Renal cortex interstitium (tissue), 15 donors: ENCODE measurements around the gene ASB10. TPM values are rescaled to one million over a fixed set of nuclear protein-coding genes. Genes with fewer than 3 reads are reported as not detected.
A peak's percentile ranks its signal among the peaks of the same experiment; 100 is the strongest.

Experiments used
- DNase-seq, 11 donors: peaks; one replicate each; pipeline ENCODE4 v3.0.0-alpha.2; 2013; ENCODE audit warnings: low read depth in 9 of 11, low spot score in 4 of 11; ENCODE audit errors: extremely low read depth in 1 of 11
- long read RNA-seq, 16 experiments: transcript quantifications; one replicate each; lab custom pipeline, GENCODE V29; 2026
- polyA plus RNA-seq, 3 donors: library from polyadenylated mRNA; unstranded; fragments of 120-200 nt; gene quantifications; one replicate each; pipeline ENCODE4 v1.2.1, GENCODE V29; 2013; ENCODE audit not compliant: insufficient read length in 3 of 3

ASB10 gene, protein sequence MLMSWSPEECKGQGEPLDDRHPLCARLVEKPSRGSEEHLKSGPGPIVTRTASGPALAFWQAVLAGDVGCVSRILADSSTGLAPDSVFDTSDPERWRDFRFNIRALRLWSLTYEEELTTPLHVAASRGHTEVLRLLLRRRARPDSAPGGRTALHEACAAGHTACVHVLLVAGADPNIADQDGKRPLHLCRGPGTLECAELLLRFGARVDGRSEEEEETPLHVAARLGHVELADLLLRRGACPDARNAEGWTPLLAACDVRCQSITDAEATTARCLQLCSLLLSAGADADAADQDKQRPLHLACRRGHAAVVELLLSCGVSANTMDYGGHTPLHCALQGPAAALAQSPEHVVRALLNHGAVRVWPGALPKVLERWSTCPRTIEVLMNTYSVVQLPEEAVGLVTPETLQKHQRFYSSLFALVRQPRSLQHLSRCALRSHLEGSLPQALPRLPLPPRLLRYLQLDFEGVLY
- polyA plus RNA-seq, result not detected
- long read RNA-seq, donor 1, result 0 reads
- long read RNA-seq, donor 2, result 0 reads
- long read RNA-seq, donor 3, result 0 reads
- long read RNA-seq, donor 4, result 0 reads
- long read RNA-seq, donor 5, result 0 reads
- long read RNA-seq, donor 6, result 0 reads
- long read RNA-seq, donor 7, result 0 reads
- long read RNA-seq, donor 8, result 0 reads
- long read RNA-seq, donor 9, result 0 reads
- long read RNA-seq, donor 10, result 0 reads
- long read RNA-seq, donor 11, result 0 reads
- long read RNA-seq, donor 12, result 0 reads
- long read RNA-seq, donor 13, result 0 reads
- long read RNA-seq, donor 14, result 0 reads
- long read RNA-seq, donor 15, result 0 reads
- long read RNA-seq, donor 16, result 0 reads

DNA sequence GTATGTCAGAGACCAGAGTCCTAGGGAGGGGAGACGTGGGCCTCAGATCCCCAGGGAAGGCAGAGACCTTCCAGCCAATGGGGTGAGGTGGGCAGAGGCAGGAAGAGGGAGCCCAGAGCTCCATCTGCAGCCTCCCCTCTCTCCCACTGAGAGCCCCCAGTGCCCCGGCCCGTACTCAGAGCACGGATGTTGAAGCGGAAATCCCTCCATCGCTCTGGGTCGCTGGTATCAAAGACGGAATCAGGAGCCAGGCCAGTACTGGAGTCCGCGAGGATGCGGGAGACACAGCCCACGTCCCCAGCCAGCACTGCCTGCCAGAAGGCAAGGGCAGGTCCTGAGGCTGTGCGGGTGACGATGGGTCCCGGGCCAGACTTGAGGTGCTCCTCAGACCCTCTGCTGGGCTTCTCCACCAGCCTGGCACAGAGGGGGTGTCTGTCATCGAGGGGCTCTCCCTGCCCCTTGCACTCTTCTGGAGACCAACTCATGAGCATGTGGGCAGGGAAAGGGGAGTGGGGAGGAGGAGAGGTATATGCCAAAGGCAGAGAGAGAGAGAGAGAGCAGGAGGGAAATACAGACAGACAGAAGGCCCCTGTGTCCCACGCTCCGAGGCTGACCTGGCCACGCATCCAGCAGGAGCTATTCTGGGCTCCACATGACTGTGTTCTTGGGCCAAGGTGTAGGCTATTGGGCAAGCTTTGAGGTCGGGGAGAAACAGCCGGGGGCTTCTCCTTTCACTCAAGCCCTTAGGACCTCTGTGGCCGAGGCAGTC lies at the start of gene ASB10:
Gene ASB10 (minus strand): TSS at position 611 of the 769 bp plus-strand sequence. CDS start 120 bp downstream, at position 491.
- no peak for DNase-seq

DNA sequence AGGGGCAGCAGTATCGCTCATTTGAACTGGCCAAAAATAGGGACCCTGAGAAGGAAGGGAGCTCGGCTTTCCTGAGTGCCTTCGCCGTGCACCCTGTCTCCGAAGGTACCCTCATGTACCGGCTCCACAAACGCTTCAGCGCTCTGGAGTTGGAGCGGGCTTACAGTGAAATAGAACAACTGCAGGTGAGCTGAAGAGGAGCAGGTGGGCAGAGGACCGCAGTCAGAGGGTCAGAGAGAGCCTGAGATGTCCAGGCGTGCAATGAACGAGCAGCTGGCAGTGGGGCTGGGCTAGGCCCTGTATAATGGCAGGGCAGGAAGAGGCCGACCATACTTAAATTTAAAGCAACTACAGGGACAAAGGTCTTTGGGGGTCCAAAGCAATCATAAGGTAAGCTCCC lies 49.4 kb upstream of the ASB10 start:
- no peak for DNase-seq

DNA sequence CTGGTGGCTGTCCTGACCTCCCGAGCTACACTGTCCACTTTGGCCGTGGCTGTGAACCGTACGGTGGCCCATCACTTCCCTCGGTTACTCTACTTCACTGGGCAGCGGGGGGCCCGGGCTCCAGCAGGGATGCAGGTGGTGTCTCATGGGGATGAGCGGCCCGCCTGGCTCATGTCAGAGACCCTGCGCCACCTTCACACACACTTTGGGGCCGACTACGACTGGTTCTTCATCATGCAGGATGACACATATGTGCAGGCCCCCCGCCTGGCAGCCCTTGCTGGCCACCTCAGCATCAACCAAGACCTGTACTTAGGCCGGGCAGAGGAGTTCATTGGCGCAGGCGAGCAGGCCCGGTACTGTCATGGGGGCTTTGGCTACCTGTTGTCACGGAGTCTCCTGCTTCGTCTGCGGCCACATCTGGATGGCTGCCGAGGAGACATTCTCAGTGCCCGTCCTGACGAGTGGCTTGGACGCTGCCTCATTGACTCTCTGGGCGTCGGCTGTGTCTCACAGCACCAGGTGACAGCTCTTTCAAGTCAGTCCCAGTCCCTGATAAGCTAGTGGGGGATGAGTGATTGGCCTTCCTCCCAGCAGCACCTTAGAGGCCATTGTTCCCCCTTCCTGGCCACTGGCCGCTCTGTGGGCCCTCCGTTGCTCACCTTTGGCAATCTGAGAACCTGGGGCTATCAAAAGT lies 48.2 kb upstream of the ASB10 start:
- DNase-seq, result no peak

DNA sequence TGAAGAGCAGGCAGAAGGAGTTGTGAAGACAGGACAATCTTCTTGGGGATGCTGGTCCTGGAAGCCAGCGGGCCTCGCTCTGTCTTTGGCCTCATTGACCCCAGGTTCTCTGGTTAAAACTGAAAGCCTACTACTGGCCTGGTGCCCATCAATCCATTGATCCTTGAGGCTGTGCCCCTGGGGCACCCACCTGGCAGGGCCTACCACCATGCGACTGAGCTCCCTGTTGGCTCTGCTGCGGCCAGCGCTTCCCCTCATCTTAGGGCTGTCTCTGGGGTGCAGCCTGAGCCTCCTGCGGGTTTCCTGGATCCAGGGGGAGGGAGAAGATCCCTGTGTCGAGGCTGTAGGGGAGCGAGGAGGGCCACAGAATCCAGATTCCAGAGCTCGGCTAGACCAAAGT lies 46.8 kb upstream of the ASB10 start:
- DNase-seq, result no peak

DNA sequence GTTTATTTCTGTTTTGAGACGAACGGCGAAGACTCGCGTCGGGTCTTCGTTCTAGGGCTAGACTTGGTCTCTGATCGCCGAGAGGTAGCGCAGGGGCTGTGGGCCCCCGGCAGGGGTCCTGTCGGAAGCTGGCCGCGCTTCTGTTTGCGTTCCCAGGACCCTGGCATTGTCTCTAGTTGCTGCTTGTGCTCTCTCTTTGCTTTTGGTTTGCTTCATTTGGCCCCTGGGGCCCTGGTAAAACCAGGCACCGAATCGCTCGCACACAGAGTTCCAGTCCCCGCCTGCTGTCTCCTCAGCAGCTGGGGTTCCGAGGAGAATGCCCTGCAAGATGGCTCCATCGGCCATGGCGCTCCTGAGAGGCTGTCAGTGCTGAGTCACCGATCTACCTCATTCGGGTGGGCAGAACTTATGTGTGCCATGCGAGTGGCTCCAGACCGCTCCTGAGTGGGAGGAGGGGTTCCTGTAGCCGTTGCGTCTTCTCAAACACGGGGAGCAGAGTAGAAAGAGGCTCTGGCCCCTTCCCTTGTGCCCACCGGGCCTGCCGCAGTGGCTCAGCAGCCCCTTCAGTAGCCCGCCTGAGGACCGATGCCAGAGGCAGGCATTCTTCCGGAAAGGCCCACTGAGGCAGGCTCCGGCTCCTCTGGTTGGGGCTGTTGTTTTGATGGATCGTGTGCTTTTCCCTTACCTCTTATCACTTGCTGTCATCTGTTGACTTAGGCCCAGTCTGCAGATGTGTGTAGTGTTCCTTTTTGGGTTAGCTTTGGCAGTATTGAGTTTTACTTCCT lies 46.1 kb upstream of the ASB10 start:
- no peak for DNase-seq

DNA sequence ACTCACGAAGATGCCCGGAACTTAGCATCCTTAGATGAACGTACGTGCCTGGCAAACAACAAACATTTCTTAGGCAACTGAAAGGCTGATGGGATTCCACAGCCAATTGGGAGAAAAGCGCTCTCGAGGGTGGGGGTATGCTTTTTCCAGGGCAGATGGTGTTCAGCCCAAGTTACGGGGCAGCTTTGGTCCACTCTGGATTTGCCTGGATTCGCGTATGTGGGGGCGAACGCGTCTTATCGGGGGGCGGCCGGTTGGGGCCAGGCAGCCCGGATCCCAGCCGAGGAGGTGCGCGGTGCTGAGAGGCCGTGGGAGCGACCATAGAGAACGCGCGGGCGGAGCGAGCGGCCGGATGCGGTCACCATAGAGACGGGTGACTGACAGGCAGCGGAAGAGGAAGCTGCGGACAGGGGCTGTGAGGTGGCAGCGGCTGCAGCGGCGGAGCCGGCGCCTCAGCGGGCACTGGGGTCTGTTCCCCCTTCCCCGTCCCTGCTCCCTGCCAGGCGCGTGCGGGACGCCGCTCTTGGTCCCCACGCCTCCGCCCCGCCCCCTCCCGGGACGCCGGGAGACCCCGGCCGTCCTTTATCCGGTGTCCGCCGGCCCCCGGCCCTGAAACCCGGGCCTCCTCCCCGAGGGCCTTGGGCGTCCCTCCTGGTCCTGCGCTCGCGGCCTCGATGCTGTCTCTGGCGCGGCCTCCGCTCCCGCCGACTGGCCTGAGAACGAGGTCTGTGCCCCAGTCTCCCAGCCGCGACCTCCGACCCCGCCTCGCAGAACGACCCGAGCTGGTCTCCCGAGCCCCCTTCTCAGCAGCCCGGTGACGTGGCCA lies 45.3 kb upstream of the ASB10 start, which contains the start of gene CHPF2:
Gene CHPF2 (plus strand): TSS at position 393 of the 826 bp plus-strand sequence. CDS start 1,529 bp downstream, outside the sequence.
- peak in 7 of 11 donors; percentile 77 to 86 (median 79) for DNase-seq

DNA sequence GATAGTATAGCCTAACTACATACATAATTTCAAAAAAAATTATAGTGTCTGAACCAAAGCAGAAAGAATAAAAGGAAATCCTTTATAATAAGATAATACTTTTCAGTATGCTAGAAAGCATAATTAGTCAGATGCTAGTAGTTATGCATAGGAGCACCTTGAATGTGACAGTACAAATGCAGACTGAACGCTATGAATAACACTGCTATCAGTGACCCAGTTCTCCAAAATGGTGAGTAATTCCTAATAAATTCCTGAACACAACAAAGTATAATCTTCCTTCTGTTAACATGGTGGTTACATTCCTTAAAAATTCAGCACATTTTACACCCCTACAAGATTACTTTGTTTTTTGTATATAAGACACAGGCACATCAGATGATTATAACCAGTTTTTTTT lies 44.0 kb upstream of the ASB10 start:
- DNase-seq, result no peak

DNA sequence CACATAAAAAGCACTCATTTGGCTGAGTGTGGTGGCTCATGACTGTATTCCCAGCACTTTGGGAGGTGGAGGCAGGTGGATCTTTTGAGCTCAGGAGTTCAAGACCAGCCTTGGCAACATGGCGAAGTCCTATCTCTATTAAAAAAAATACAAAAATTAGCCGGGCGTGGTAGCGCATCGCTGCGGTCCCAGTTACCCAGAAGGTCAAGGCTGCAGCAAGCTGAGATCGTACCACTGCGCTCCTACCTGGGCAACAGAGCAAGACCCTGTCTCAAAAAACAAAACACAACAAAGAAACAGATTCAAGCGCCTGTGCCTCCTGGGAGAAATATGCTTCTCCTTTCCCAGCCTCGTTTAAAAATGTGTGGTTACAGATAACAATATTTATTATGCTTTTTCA lies 42.2 kb upstream of the ASB10 start:
- no peak for DNase-seq

DNA sequence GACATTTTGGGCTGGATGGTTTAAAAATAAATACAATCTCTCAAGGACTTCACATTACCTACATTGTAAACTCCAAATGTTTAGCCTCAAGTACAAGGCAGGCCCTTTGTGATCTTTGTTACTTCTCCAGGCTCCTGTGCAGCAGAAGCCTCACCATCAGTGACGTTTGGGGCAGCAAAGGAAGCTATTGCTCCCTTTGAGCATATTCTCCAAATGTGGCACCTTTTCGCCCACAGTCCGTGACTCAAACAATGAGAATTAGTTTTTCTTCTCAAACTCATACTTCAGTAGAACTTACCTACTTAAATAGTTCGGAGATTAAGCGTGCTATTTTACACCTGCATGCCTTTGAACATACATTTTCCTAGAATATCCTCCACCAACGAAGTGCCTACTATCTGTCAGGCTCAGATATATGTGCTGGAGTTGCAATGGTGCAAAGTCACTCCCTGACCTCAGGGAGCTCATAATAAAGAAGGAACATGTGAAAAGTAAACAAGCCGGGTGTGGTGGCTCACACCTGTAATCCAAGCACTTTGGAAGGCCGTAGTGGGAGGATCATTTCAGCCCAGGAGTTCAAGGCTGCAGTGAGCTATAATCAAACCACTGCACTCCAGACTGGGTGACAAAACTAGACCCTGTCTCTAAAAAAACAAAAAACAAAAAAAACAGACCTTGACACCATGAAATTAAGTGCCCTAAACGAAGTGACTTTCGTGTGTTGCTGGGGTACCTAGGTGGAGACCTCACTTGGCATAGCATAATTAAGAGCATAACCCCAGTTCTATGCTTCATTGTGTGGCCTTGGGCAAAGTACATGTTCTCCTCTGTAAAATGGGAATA lies 41.2 kb upstream of the ASB10 start:
- no peak for DNase-seq

DNA sequence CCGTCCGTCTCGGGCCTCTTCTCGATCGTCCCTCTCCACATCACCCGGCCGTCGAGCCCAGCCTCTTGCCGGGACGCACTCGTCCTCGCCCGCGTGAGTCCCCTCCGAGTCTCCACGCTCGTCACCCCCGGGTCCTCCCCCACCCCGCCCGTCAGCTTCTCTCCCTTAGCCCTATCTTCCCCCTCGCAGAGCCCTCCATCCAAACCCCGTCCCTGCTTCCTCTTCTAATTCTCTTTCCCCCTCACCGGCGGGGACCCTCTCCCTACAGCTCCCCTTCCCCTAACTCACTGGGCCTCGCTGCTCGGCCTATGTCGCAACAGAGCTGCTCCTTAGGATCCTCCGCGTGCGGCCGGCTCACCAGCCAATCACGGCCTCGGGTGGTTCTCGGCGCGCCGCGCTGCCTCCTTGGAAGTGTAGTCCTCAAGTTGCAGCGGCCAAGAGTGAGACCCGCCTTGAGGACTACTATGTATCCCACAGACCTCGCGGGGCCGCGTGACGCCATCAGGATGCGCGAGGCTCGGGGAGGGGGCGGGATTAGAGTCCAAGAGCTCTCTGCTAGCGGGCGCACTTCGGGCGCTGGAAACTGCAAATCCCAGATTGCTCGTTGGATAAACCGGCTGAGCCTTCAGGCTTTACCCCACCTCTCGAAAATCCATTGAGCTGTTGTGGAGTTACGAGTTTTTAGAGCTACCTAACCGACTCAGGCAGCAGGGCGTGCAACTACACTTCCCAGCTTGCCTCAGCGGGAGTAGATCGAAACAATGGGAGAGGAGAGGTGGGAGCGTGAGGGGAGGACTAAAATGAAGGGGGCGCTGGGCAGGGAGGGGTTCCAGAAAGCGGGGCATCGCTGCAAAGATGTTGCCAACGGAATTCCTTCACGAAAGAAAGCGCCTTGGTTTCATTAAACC lies 40.1 kb upstream of the ASB10 start, which contains the start of gene ABCF2:
Gene ABCF2 (minus strand): TSS at position 331 of the 908 bp plus-strand sequence. CDS start 747 bp downstream, outside the sequence.
- DNase-seq, result peak; percentile 96 to 99 (median 98)

DNA sequence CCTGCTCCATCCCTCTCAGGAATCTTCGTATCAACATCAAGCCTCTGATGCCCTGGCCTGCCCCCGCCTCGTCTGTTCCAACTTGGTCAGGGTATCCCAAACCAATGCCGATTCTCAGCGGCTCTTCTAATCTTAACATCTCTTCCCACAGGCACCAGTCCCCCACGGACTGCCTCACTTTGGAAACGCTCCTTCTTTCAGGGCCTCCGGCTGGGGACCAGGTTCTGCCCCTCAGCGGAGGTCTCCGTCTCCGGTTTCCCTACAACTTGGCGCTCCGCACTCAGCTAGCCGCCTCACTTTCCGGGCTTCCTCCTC lies 39.5 kb upstream of the ASB10 start:
- no peak for DNase-seq

DNA sequence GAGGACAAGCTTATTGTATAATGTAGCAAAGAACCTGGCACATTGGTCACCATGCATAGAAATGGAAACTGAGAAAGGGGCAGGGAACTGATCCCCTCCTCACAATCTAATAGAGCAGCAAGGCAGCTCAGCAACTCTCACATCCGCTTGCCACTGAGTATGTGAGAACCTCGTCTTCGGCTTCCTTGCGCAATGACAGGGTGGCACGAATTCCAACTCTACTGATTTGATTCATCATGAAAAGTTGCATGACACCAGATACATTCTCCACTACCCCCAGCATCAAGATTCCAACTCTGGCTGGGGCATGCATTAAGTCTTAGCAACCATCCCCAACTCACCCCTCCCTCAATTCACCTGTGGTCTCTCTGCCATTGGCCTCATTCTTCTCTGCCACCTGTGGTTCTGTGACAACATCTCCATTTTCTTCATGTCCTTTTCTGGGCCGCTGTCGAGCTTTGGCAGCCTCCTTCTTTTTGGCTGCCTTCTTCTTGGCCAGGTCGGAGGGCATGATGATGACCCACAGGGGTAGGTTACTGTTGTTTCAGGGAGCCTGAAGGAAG lies 39.0 kb upstream of the ASB10 start:
- no peak for DNase-seq

DNA sequence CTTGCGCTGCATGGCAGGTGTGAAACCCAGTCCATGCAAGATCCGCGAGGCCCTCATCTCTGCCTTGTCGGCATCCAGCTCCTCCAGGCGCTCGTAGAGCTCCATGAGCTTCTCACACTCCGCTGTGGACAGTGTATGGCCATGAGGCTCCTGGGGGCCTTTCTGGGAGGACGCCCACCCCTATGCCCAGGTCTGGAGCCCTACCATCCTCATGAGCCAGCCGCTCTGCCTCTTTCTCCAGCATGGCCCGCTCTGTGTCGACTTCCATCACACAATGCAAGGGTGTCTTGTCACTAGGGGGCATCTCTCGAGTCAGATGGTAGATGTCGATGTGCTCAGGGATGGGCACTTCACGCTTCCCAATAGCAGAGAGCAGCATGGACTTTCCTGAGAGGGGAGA lies 36.7 kb upstream of the ASB10 start:
- no peak for DNase-seq

DNA sequence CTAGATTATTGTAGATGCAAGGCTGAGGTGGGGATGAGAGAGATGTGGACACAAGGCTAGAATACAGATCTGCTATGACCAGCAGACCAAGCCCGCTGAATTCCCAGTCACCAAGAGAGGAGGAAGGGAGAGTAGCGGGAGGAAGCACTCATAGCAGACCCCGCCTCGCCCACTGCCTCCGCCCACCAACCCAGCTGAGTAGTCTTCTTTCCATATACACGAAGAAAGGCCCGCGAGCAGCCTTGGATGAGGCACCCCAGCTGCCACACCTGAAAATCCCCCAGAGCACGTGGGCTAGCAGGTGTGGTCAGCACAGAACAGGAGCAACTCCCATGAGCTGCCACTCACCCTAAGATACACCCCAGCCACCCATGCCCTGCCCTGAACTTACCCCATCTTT lies 31.1 kb upstream of the ASB10 start:
- no peak for DNase-seq

DNA sequence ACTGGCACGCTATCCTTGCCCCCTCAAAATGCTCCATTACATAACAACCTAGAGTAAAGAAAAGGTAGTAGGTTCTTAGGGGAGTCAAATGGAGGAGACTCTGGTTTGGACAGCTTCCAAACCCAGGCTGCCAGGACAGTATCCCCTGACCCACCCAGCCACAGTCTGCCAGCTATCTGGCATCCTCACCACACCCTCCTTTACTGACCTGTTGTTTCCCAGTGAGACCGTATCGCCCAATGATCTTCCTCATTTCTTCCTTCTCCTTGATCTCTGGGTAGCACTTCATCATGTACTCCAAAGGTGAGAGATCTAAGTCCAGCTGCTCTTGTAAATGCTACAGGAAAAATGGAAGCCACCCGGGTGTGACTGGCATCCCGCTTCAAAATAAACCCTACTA lies 28.3 kb upstream of the ASB10 start:
- DNase-seq, result no peak
